IMR-90 (cell line): ENCODE results near the gene ZC3H7B. TPM values are rescaled to one million over a fixed set of nuclear protein-coding genes. Genes with fewer than 3 reads are reported as not detected.

ENCODE experiments used
- ATAC-seq: fragments of 200-7000 bp; cut with Tn5 transposase; 2 replicates; pipeline ENCODE4 v1.9.1; 2020; ENCODE audit warnings: low read depth, mild to moderate bottlenecking, moderate library complexity
- BruUV-seq: library from RNA; stranded (reverse); fragments of 400-500 nt; replicated peaks from 2 replicates; lab custom pipeline; 2021; lab: Mats Ljungman, UMichigan
- CTCF ChIA-PET: fragments of 300-600 bp; formaldehyde crosslinking; extraction: SDS; loops from one replicate; lab custom pipeline; 2021; ENCODE audit warnings: antibody characterized with exemption; lab: Yijun Ruan, JAX
- POLR2A ChIA-PET: fragments of 300-600 bp; sonication (Branson Sonifier 250); formaldehyde crosslinking; loops from one replicate; lab custom pipeline; 2022; ENCODE audit warnings: antibody characterized with exemption; ENCODE audit not compliant: unreplicated experiment; lab: Charles Lee
- DNase-seq: peaks from one replicate; pipeline ENCODE4 v3.0.0; 2013
- H2AFZ ChIP-seq: replicated peaks from 2 replicates; pipeline ENCODE3; 2013; ENCODE audit warnings: low read length, mild to moderate bottlenecking; ENCODE audit not compliant: poor library complexity
- H2AK5ac ChIP-seq: 2 replicates; pipeline ENCODE4 v1.6.1; 2013; ENCODE audit warnings: low read depth, low read length, inconsistent platforms
- H2AK9ac ChIP-seq: replicated peaks from 2 replicates; pipeline ENCODE3; 2013; ENCODE audit warnings: mild to moderate bottlenecking, low read depth, low read length, moderate library complexity; ENCODE audit not compliant: poor library complexity
- H2BK120ac ChIP-seq: 2 replicates; pipeline ENCODE4 v1.6.1; 2013; ENCODE audit warnings: low read depth, low read length, inconsistent platforms
- H2BK15ac ChIP-seq: 3 replicates; pipeline ENCODE4 v1.6.1; 2013; ENCODE audit warnings: low read depth, low read length, inconsistent platforms
- H2BK20ac ChIP-seq: 2 replicates; pipeline ENCODE4 v1.6.1; 2013; ENCODE audit warnings: low read depth, mild to moderate bottlenecking, inconsistent platforms, low read length, moderate library complexity
- H2BK5ac ChIP-seq: 2 replicates; pipeline ENCODE4 v1.6.1; 2013; ENCODE audit warnings: mild to moderate bottlenecking, low read depth, low read length, inconsistent platforms; ENCODE audit not compliant: poor library complexity, severe bottlenecking
- H3K14ac ChIP-seq: replicated peaks from 2 replicates; pipeline ENCODE4 v1.6.1; 2013; ENCODE audit warnings: low read depth, low read length, inconsistent platforms
- H3K18ac ChIP-seq: 2 replicates; pipeline ENCODE4 v1.6.1; 2013; ENCODE audit warnings: low read depth, low read length, control low read depth
- H3K23ac ChIP-seq: 2 replicates; pipeline ENCODE4 v1.6.1; 2013; ENCODE audit warnings: low read depth, low read length, inconsistent platforms
- H3K27ac ChIP-seq: 2 replicates; pipeline ENCODE4 v1.5.1; 2013; ENCODE audit warnings: mild to moderate bottlenecking, control low read depth, low read length; ENCODE audit not compliant: insufficient read depth
- H3K27me3 ChIP-seq: 2 replicates; pipeline ENCODE4 v1.6.1; 2013; ENCODE audit warnings: low read length; ENCODE audit not compliant: control insufficient read depth, insufficient read depth
- H3K36me3 ChIP-seq: 2 replicates; pipeline ENCODE4 v1.6.1; 2013; ENCODE audit warnings: low read length, mixed read lengths; ENCODE audit not compliant: control insufficient read depth, insufficient read depth
- H3K4ac ChIP-seq: 2 replicates; pipeline ENCODE4 v1.6.1; 2013; ENCODE audit warnings: low read depth, low read length, inconsistent platforms
- H3K4me1 ChIP-seq: 2 replicates; pipeline ENCODE4 v1.6.1; 2013; ENCODE audit warnings: low read length, mixed read lengths; ENCODE audit not compliant: control insufficient read depth, insufficient read depth
- H3K4me2 ChIP-seq: 2 replicates; pipeline ENCODE4 v1.6.1; 2013; ENCODE audit warnings: low read depth, mild to moderate bottlenecking, control low read depth, low read length, moderate library complexity
- H3K4me3 ChIP-seq: 2 replicates; pipeline ENCODE4 v1.5.1; 2013; ENCODE audit warnings: low read depth, mild to moderate bottlenecking, control low read depth, low read length, moderate library complexity; ENCODE audit not compliant: insufficient read depth
- H3K56ac ChIP-seq: 2 replicates; pipeline ENCODE4 v1.6.1; 2013; ENCODE audit warnings: low read length, inconsistent platforms; ENCODE audit not compliant: insufficient read depth; ENCODE audit errors: extremely low read depth
- H3K79me1 ChIP-seq, 2 experiments: 2 replicates each; pipeline ENCODE4 v1.6.1; 2013; ENCODE audit warnings: low read length in 2 of 2, inconsistent platforms in 1 of 2, low read depth in 1 of 2
- H3K9ac ChIP-seq: 2 replicates; pipeline ENCODE4 v1.6.1; 2013; ENCODE audit warnings: low read depth, low read length, control low read depth
- H3K9me1 ChIP-seq: 2 replicates; pipeline ENCODE4 v1.6.1; 2013; ENCODE audit warnings: low read length, inconsistent platforms; ENCODE audit not compliant: insufficient read depth
- H3K9me3 ChIP-seq: 2 replicates; pipeline ENCODE4 v1.6.1; 2013; ENCODE audit warnings: low read length; ENCODE audit not compliant: control insufficient read depth, insufficient read depth
- H4K20me1 ChIP-seq: 2 replicates; pipeline ENCODE4 v1.6.1; 2013; ENCODE audit warnings: low read length, inconsistent platforms; ENCODE audit not compliant: insufficient read depth
- H4K5ac ChIP-seq: 2 replicates; pipeline ENCODE4 v1.6.1; 2013; ENCODE audit warnings: mild to moderate bottlenecking, low read depth, low read length, control low read depth
- H4K8ac ChIP-seq, 2 experiments: 2 replicates each; pipeline ENCODE4 v1.6.1; 2013; ENCODE audit warnings: low read depth in 2 of 2, low read length in 2 of 2, control low read depth in 1 of 2, inconsistent platforms in 1 of 2
- H4K91ac ChIP-seq: 2 replicates; pipeline ENCODE4 v1.6.1; 2013; ENCODE audit warnings: low read depth, low read length, inconsistent platforms; ENCODE audit not compliant: insufficient read depth
- CHD1 ChIP-seq: IDR thresholded peaks from 2 replicates; pipeline ENCODE4 v1.6.1; 2012; ENCODE audit warnings: low read depth, low read length, improper control_type of control experiment
- MAFK ChIP-seq: IDR thresholded peaks from 2 replicates; pipeline ENCODE4 v1.6.1; 2012; ENCODE audit warnings: low read depth, low read length, improper control_type of control experiment
- MAZ ChIP-seq: IDR thresholded peaks from 2 replicates; pipeline ENCODE4 v1.6.1; 2012; ENCODE audit warnings: low read depth, mild to moderate bottlenecking, low read length, improper control_type of control experiment, moderate library complexity, borderline replicate concordance
- POLR2A ChIP-seq: IDR thresholded peaks from 2 replicates; pipeline ENCODE4 v1.6.1; 2012; ENCODE audit warnings: mild to moderate bottlenecking, low read depth, low read length
- RCOR1 ChIP-seq: IDR thresholded peaks from 2 replicates; pipeline ENCODE4 v1.6.1; 2012; ENCODE audit warnings: mild to moderate bottlenecking, low read length, improper control_type of control experiment; ENCODE audit not compliant: insufficient replicate concordance
- RFX5 ChIP-seq: IDR thresholded peaks from 2 replicates; pipeline ENCODE4 v1.8.0; 2012; ENCODE audit warnings: low read depth, mild to moderate bottlenecking, low read length, moderate library complexity
- WGBS, 2 experiments: methylation state at CpG; one replicate each; pipeline versions ENCODE4 v1.1.5 to v1.1.7; 2013; ENCODE audit warnings: missing lambda C conversion rate in 2 of 2; ENCODE audit not compliant: insufficient read length in 1 of 2; ENCODE audit errors: extremely low coverage in 2 of 2; 5-methylcytosine and 5-hydroxymethylcytosine counted together
- dilution Hi-C: fragments of 300-500 bp; cut with HindIII; formaldehyde crosslinking; loops from one replicate; pipeline ENCODE4 v1.14.3; 2018; ENCODE audit warnings: low sequenced_read_pairs; ENCODE audit not compliant: unreplicated experiment
- in situ Hi-C: fragments of 300-500 bp; cut with MboI; formaldehyde crosslinking; loops from 3 replicates; pipeline ENCODE4 v1.14.3; 2019; ENCODE audit warnings: low sequenced_read_pairs, inconsistent platforms, mixed read lengths
- intact Hi-C: fragments of 100-400 bp; cut with micrococcal nuclease; formaldehyde crosslinking; loops from 2 replicates; pipeline ENCODE4 v1.10.0; 2022
- polyA plus RNA-seq, 3 experiments: library from polyadenylated mRNA; depleted of rRNA; stranded (reverse); fragments of >200 nt; gene quantifications; 2 replicates each; pipeline ENCODE4 v1.2.3, GENCODE V29; 2012; ENCODE audit warnings: low replicate concordance in 1 of 3
- total RNA-seq: library from RNA; depleted of rRNA; stranded (reverse); fragments of >200 nt; gene quantifications from 2 replicates; pipeline ENCODE4 v1.2.3, GENCODE V29; 2012
- TF ChIP-seq, protein P1 (sequence below): conservative IDR thresholded peaks from 2 replicates; pipeline ENCODE4 v1.5.1; 2012; ENCODE audit warnings: mild to moderate bottlenecking, low read depth, low read length, improper control_type of control experiment

The ZC3H7B gene
- total and polyA plus RNA-seq, 2 of the 4 experiments (the other 2 are of a cell fraction) = 37.6 to 72.3 TPM

GRCh38 chr22:41252365-41252764, 49.0 kb upstream of the ZC3H7B start:
- no peak overlapping the region for H3K9ac ChIP-seq
- H3K9me1 ChIP-seq = peaks cover 12% of the 10 kb centered on the region
- no peak overlapping the region for H2BK15ac ChIP-seq
- no peak for ATAC-seq
- no peak overlapping the region for H2BK20ac ChIP-seq
- peaks cover 12% of the 10 kb centered on the region for H3K4me1 ChIP-seq
- H3K36me3 ChIP-seq = peaks cover 81% of the 10 kb centered on the region
- H3K27me3 ChIP-seq = no peaks in the 10 kb centered on the region
- intact Hi-C loops (no loop called here), dilution Hi-C loops (no loop called here), in situ Hi-C loops (no loop called here)
- H3K79me1 ChIP-seq = peaks cover 34 to 73% of the 10 kb centered on the region in 2 experiments
- no peak overlapping the region for H3K23ac ChIP-seq
- H4K5ac ChIP-seq = no peak overlapping the region
- H3K4me3 ChIP-seq = no peak overlapping the region
- no peak overlapping the region for H2BK120ac ChIP-seq
- H2AK9ac ChIP-seq = no peak overlapping the region
- no peak overlapping the region for H3K27ac ChIP-seq
- no peak overlapping the region for H2AK5ac ChIP-seq
- 100% methylated on average over 2 of the region's 8 CpGs; no CpG with 5 or more reads in 1 of the 2 experiments for WGBS, 2 experiments
- DNase-seq = no peak
- H4K8ac ChIP-seq = no peak overlapping the region
- no peak overlapping the region for H2BK5ac ChIP-seq
- TF ChIP-seq RCOR1 (no peak), CHD1 (no peak), RFX5 (no peak), MAFK (no peak), MAZ (no peak), POLR2A (no peak)
- TF ChIP-seq, protein P1, sequence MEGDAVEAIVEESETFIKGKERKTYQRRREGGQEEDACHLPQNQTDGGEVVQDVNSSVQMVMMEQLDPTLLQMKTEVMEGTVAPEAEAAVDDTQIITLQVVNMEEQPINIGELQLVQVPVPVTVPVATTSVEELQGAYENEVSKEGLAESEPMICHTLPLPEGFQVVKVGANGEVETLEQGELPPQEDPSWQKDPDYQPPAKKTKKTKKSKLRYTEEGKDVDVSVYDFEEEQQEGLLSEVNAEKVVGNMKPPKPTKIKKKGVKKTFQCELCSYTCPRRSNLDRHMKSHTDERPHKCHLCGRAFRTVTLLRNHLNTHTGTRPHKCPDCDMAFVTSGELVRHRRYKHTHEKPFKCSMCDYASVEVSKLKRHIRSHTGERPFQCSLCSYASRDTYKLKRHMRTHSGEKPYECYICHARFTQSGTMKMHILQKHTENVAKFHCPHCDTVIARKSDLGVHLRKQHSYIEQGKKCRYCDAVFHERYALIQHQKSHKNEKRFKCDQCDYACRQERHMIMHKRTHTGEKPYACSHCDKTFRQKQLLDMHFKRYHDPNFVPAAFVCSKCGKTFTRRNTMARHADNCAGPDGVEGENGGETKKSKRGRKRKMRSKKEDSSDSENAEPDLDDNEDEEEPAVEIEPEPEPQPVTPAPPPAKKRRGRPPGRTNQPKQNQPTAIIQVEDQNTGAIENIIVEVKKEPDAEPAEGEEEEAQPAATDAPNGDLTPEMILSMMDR = no peak
- CTCF ChIA-PET = no interaction called here
- POLR2A ChIA-PET = no interaction called here
- no peak overlapping the region for H4K91ac ChIP-seq
- H3K4ac ChIP-seq = no peak overlapping the region
- no peak overlapping the region for H2AFZ ChIP-seq
- H4K20me1 ChIP-seq = peaks cover 18% of the 10 kb centered on the region
- BruUV-seq = no TSS peak
- H3K14ac ChIP-seq = no peak overlapping the region
- no peak overlapping the region for H3K56ac ChIP-seq
- no peaks in the 10 kb centered on the region for H3K9me3 ChIP-seq
- H3K4me2 ChIP-seq = no peak overlapping the region
- no peak overlapping the region for H3K18ac ChIP-seq
